Upper lobe of left lung (tissue), 6 donors: ENCODE data around the gene OR8B4. TPM values are rescaled to one million over a fixed set of nuclear protein-coding genes. Genes with fewer than 3 reads are reported as not detected.

Experiments used
- ATAC-seq, 2 donors: fragments of 200-7000 bp; cut with Tn5 transposase; one replicate each; pipeline ENCODE4 v1.9.1; 2022; ENCODE audit warnings: mild to moderate bottlenecking in 2 of 2, moderate library complexity in 2 of 2; ENCODE audit not compliant: low FRiP score in 2 of 2
- DNase-seq, 2 donors: peaks; one replicate each; pipeline ENCODE4 v3.0.0-alpha.2; 2019 to 2020
- H3K27ac ChIP-seq, 4 donors: fragments of 200-600 bp; sonication (generic); one replicate each; pipeline ENCODE4 v1.5.1; 2016 to 2019
- H3K27me3 ChIP-seq, 4 donors: fragments of 200-600 bp; sonication (generic); one replicate each; pipeline ENCODE4 v1.5.1; 2017 to 2019
- H3K36me3 ChIP-seq, 4 donors: fragments of 200-600 bp; sonication (generic); one replicate each; pipeline ENCODE4 v1.5.1; 2016 to 2019
- H3K4me1 ChIP-seq, 4 donors: fragments of 200-600 bp; sonication (generic); one replicate each; pipeline ENCODE4 v1.5.1; 2018 to 2019
- H3K4me3 ChIP-seq, 4 donors: fragments of 200-600 bp; sonication (generic); one replicate each; pipeline ENCODE4 v1.5.1; 2017 to 2019; ENCODE audit warnings: mild to moderate bottlenecking in 2 of 4, moderate library complexity in 1 of 4
- H3K9me3 ChIP-seq, 4 donors: fragments of 200-600 bp; sonication (generic); one replicate each; pipeline ENCODE4 v1.5.1; 2018 to 2019
- EP300 ChIP-seq, 4 donors: sonication (generic); formaldehyde crosslinking; IDR thresholded peaks; one replicate each; pipeline ENCODE4 v1.5.1; 2017; ENCODE audit warnings: antibody characterized with exemption in 4 of 4, control low read depth in 2 of 4
- POLR2A ChIP-seq, 4 donors: fragments of 450-650 bp; IDR thresholded peaks; one replicate each; pipeline ENCODE4 v1.5.1; 2016 to 2017; ENCODE audit warnings: antibody characterized with exemption in 4 of 4, mild to moderate bottlenecking in 2 of 4
- POLR2AphosphoS5 ChIP-seq, 2 donors: sonication (generic); formaldehyde crosslinking; IDR thresholded peaks; one replicate each; pipeline ENCODE4 v1.5.1; 2017; ENCODE audit warnings: antibody characterized with exemption in 2 of 2
- WGBS, 2 donors: methylation state at CpG; one replicate each; pipeline ENCODE4 v1.1.5; 2017 to 2018; 5-methylcytosine and 5-hydroxymethylcytosine counted together
- total RNA-seq, 6 donors: library from RNA; depleted of rRNA in 4 of 6; stranded (reverse); fragments of >200 nt in 4 of 6; gene quantifications; one replicate each; pipeline versions ENCODE4 v1.1.0 to v1.2.1, GENCODE V29; 2016 to 2021
- TF ChIP-seq, protein P1 (sequence below), 6 experiments: fragments of 450-650 bp in 4 of 6; fragments of 200-600 bp in 2 of 6; sonication (generic) in 2 of 6; IDR thresholded peaks; one replicate each; pipeline ENCODE4 v1.5.1; 2016 to 2019; ENCODE audit warnings: antibody characterized with exemption in 6 of 6
- donor health status: DM: no; HTN: no; CAD: no; lungs with moderate emphysema.
- donor health status: DM: no; HTN: yes; CAD: no; lungs with severe emphysema.

OR8B4 gene
- total RNA-seq, 6 donors from 2014 or later, result not detected

GRCh38 chr11:124380585-124380984 is 44.1 kb downstream of the OR8B4 start:
- no peak for DNase-seq
- 97 to 100% methylated on average over 2 of the region's 2 CpGs for WGBS, 2 donors
- H3K4me3 ChIP-seq, result no peak overlapping the region
- H3K9me3 ChIP-seq, result no peaks in the 10 kb centered on the region
- TF ChIP-seq POLR2AphosphoS5 (IDR thresholded peaks at IDR 0.05) (no peak), POLR2A (IDR thresholded peaks at IDR 0.05) (no peak)
- TF ChIP-seq, protein P1, sequence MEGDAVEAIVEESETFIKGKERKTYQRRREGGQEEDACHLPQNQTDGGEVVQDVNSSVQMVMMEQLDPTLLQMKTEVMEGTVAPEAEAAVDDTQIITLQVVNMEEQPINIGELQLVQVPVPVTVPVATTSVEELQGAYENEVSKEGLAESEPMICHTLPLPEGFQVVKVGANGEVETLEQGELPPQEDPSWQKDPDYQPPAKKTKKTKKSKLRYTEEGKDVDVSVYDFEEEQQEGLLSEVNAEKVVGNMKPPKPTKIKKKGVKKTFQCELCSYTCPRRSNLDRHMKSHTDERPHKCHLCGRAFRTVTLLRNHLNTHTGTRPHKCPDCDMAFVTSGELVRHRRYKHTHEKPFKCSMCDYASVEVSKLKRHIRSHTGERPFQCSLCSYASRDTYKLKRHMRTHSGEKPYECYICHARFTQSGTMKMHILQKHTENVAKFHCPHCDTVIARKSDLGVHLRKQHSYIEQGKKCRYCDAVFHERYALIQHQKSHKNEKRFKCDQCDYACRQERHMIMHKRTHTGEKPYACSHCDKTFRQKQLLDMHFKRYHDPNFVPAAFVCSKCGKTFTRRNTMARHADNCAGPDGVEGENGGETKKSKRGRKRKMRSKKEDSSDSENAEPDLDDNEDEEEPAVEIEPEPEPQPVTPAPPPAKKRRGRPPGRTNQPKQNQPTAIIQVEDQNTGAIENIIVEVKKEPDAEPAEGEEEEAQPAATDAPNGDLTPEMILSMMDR (IDR thresholded peaks at IDR 0.05), result no peak
- no peak overlapping the region for H3K27ac ChIP-seq
- ATAC-seq, result no peak
- no peaks in the 10 kb centered on the region for H3K36me3 ChIP-seq
- H3K4me1 ChIP-seq, result no peaks in the 10 kb centered on the region
- no peaks in the 10 kb centered on the region for H3K27me3 ChIP-seq

GRCh38 chr11:124376280-124376679 is 48.4 kb downstream of the OR8B4 start:
- no peaks in the 10 kb centered on the region for H3K36me3 ChIP-seq
- H3K4me1 ChIP-seq, result no peaks in the 10 kb centered on the region
- ATAC-seq (no peak), DNase-seq (no peak)
- WGBS, 2 donors, result 71 to 75% methylated on average over 3 of the region's 3 CpGs
- no peak overlapping the region for H3K27ac ChIP-seq
- H3K27me3 ChIP-seq, result no peaks in the 10 kb centered on the region
- TF ChIP-seq POLR2A (IDR thresholded peaks at IDR 0.05) (no peak), POLR2AphosphoS5 (IDR thresholded peaks at IDR 0.05) (no peak), EP300 (IDR thresholded peaks at IDR 0.05) (no peak)
- TF ChIP-seq, protein P1 (IDR thresholded peaks at IDR 0.05), result no peak
- no peak overlapping the region for H3K4me3 ChIP-seq
- no peaks in the 10 kb centered on the region for H3K9me3 ChIP-seq

Other genes with a start within 250 kb of the OR8B4 start
- not detected for gene OR10D3, start 241.5 kb downstream of the OR8B4 start, total RNA-seq
- gene OR8G1, start 183.8 kb downstream of the OR8B4 start, total RNA-seq, result not detected
- gene OR8G5, start 168.5 kb downstream of the OR8B4 start, total RNA-seq, result under 1 TPM in 1 of 6 donors, not detected in 5; 0.64 TPM
- gene OR8D1, start 110.9 kb downstream of the OR8B4 start, total RNA-seq, result not detected
- not detected for gene OR8D2, start 104.7 kb downstream of the OR8B4 start, total RNA-seq
- not detected for gene OR8B2, start 40.4 kb downstream of the OR8B4 start, total RNA-seq
- not detected for gene OR8B3, start 25.8 kb downstream of the OR8B4 start, total RNA-seq
- not detected for gene OR8B8, start 20.8 kb upstream of the OR8B4 start, total RNA-seq
- gene OR8B12, start 118.8 kb upstream of the OR8B4 start, total RNA-seq, result not detected
- gene OR8A1, start 145.1 kb upstream of the OR8B4 start, total RNA-seq, result not detected
- not detected for gene PANX3, start 186.6 kb upstream of the OR8B4 start, total RNA-seq
- gene TBRG1, start 198.0 kb upstream of the OR8B4 start, total RNA-seq, result 10 to 100 TPM; 42.3 to 66.6 (median 47.1) TPM
- 10 to 100 TPM; 21.6 to 42.7 (median 29.3) TPM for gene SIAE, start 248.9 kb upstream of the OR8B4 start, total RNA-seq
- gene SPA17, start 249.0 kb upstream of the OR8B4 start, total RNA-seq, result 10 to 100 TPM in 2 of 6 donors, 1 to 10 TPM in 4; 3.6 to 28.0 (median 7.6) TPM